Fibroblast of skin of right quadriceps (primary cell): Measurements from ENCODE around the gene CHDH.

Experiments
- DNase-seq: peaks from one replicate; pipeline ENCODE4 v3.0.0-alpha.2; 2013

Gene CHDH

GRCh38 chr3:53780806-53781205 is 65.4 kb downstream of the CHDH start:
- no peak for DNase-seq

DNA sequence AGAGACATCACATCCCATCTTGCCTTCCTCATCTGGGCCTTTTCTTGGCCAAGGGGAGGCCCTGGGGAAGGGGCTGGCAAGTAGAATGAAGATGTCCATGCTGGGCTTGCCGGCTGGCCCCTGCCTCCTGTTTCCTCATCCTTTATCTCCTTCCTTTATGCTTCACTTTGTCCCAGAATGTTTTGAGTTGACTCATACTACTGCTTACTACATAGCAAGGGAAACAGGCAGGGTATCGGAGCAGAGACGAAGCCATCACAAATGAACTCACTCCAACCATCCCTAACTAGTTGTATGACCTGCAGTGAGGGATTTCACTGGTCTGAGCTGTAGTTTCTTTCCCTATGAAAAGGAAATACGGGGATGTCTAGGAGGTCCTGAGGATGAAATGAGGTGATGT is 66.0 kb downstream of the CHDH start:
- no peak for DNase-seq

- DNase-seq = no peak
Observed at GRCh38 chr3:53778153-53778552, 68.1 kb downstream of the CHDH start.

GRCh38 chr3:53777468-53777867 is 68.8 kb downstream of the CHDH start:
- no peak for DNase-seq

- peak; percentile 58 for DNase-seq
Observed at GRCh38 chr3:53776494-53777101, 69.6 kb downstream of the CHDH start.

DNA sequence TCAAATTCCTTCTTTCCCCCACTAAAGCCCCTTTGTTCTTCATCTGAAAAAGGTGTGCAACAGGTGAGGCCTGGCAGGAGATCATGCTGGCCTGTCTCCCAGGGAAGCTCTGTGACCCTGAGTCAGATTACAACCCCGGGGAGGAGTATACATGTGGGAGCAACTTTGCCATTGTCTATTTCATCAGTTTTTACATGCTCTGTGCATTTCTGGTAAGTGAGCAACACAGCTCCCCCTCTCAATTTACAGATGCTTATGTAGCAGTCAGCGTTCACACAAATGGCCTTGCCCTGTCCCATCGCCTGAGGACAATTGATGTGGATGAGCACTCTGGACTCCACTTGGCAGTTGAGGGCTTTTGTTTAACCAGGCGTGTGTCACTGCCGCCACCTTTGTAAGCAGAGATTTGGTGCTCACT is 70.4 kb downstream of the CHDH start:
- peak; percentile 27 for DNase-seq

DNA sequence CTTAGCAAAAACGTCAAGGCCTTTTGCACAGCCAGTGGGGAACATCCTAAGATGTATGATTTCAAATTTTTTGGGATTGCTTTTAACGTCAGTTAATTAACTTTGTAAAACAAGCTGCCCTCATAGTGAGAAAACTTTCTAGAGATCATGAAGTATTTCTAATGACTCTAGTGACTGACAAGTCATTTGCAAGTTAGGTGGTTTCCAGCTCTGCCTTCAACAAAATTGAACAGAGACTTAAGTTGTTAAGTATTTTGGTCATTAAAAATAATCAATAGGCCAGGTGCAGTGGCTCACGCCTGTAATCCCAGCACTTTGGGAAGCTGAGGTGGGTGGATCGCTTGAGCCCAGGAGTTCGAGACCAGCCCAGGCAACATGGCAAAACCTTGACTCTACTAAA is 71.2 kb downstream of the CHDH start:
- DNase-seq = no peak

DNA sequence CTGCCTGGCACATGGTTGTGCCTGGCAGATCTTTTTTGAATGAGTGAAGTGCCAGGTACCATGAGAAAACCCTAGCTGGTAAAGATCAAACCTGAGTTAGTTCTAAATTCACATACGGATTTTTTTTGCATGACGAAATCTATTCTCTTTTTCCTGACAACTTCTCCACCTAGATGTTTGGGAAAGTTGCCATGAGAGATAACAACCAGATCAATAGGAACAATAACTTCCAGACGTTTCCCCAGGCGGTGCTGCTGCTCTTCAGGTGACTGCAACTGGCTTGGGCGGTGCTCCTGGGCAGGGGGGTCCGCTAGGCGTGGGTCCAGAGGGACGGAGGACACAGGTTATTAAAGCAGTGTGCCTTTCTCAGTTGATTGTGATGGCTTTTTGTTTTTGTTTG is 71.8 kb downstream of the CHDH start:
- no peak for DNase-seq

DNA sequence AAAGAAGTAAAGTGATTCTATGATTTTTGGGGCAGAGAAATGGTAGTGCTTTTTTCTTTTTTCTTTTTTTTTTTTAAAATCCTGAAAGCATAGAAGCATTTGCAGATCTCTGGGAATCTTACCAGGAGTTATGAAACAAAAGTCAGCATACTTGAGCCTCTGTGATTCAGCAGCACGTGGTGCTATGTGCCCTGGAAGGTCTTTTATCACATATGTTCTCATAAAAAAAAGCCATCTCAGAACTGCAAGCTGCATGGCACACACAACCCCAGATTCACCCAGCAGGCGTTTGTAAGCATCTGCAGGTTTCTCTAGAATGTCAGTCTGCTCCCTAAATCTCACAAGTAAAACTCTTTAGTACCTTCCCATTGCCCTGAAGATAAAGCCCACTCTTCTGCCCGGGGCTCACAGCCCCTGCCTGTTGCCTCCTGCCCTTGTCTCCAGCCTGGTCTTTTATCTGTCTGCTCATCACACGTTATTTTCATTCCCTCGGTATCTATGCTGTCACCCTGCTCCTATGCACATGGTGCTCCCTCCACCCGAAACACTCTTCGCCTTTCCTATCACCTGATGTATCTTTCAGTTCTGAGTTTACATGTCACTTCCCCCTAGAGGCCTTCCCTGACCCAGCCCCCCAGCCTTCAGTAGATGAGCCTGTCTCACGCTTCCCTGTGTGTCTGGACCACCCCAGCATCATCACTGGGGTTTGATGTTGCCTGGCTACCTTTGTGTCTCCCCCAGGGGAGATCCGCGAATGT is 72.4 kb downstream of the CHDH start:
- peak; percentile 83 for DNase-seq

DNA sequence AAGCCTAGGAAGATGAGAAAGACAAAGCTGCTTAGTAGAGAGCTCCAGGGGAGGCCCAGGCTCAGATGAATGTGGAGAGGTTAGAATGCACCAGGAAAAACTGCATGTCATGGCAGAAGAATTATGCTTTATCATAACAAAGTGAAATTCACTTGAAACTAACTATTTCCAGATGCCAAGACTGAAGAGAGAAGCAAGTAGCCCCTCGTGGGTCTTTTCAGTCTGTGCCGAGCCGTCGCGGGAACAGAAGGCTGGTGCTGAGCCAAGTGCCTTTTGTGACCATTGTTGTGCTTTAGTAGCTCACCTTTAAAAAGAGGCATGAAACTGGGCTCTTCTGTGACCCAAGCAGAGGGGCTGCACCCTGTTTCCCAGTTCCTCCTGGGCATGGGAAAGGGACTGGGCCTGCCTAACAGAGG is 73.2 kb downstream of the CHDH start:
- DNase-seq = peak; percentile 66

DNA sequence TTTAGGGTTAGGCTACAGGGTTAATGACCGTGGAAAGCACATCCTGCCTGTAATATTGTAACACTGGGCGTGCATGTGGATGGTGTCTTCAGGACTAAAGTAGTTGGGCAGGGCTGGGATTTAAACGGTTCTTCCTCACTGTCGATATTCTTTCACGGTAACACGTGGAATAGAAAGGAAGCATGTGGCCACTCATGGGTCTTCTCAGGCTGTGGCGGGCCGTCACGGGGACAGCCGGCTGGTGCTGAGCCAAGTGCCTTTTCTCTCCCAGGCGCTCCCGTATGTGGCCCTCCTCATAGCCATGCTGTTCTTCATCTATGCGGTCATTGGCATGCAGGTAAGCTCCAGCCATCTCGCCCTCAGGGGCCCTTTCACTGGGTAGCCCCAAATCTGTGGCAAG is 73.7 kb downstream of the CHDH start:
- no peak for DNase-seq

GRCh38 chr3:53768478-53769459 is 77.5 kb downstream of the CHDH start:
- no peak for DNase-seq

GRCh38 chr3:53766706-53767105 is 79.5 kb downstream of the CHDH start:
- no peak for DNase-seq

DNA sequence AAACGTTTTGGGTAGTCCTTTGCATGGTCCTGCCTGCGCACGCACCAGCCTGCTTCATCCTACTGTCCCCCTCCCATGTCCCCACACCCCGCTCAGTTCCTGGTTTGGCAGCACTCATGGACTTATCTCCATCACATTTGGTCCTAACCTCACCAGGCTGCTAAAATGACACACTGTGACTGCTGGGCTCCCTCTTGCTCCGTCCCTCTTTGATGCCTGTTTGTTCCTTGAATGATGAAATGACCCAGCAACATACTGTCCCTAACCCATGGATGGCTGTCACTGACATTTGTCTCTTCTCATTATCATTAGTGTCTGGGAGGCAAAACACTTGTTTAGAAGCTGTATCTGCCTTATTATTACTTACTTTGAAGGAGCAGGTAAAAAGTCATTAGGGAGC is 80.5 kb downstream of the CHDH start:
- DNase-seq = no peak

- no peak for DNase-seq
Observed at GRCh38 chr3:53764026-53764775, 82.0 kb downstream of the CHDH start.

DNA sequence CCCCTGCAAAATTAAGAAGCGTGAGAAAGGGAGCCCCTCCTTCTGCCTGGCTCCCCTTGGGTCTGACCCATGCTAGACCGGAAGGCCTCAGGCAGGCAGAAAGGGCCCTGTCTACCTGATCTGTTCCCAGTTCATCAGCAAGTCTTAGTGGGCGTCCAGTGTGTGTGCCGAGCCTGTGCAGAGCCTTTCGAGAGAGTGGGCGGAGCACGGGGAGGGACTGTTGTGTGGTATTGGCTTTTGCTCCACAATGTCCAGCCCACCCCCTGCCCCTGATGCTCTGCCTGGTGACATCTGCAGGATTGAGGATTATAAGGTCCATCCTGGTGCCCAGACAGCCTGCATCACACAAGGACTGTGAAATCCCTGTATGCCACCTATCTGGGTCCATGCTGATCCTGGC is 82.9 kb downstream of the CHDH start:
- DNase-seq = no peak
